ENCODE data around the gene ZNF33B. TPM values are rescaled to one million over a fixed set of nuclear protein-coding genes. Genes with fewer than 3 reads are reported as not detected.

Gene ZNF33B
- total RNA-seq, 1 donor from 2014 or later = 34.5 TPM

- Histone ChIP-seq H3K27me3 (no peaks in the 10 kb centered on the region), H3K9ac (no peak overlapping the region), H4K20me1 (ENCODE audit: low read depth) (no peaks in the 10 kb centered on the region), H3K4me1 (no peaks in the 10 kb centered on the region), H2AFZ (replicated peaks) (no peak overlapping the region), H3K4me2 (no peak overlapping the region), H3K9me3 (ENCODE audit: low read depth) (no peaks in the 10 kb centered on the region), H3K4me3 (no peak overlapping the region), H3K36me3 (no peaks in the 10 kb centered on the region), H3K27ac (no peak overlapping the region), H3F3A (ENCODE audit: low read depth) (no peaks in the 10 kb centered on the region), H3K79me2 (ENCODE audit: low read depth) (no peaks in the 10 kb centered on the region)
- no peak overlapping the region for H3K4me3 Mint-ChIP-seq
- no peaks in the 10 kb centered on the region for H3K36me3 Mint-ChIP-seq
- TF ChIP-seq CTCF (IDR thresholded peaks at IDR 0.05) = no peak
- TF ChIP-seq EZH2 (IDR thresholded peaks at IDR 0.05) = no peak
- TF ChIP-seq EZH2phosphoT487 (IDR thresholded peaks at IDR 0.05) = no peak
- no peaks in the 10 kb centered on the region for H3K9me3 Mint-ChIP-seq
- DNase-seq (ENCODE audit: low spot score) = no peak
- H3K4me1 Mint-ChIP-seq = no peaks in the 10 kb centered on the region
- H3K27ac Mint-ChIP-seq = no peak overlapping the region
- H3K27me3 Mint-ChIP-seq (ENCODE audit: insufficient read depth, low read depth) = peaks cover 12% of the 10 kb centered on the region
These were observed 8.6 kb upstream of the ZNF33B start for GRCh38 chr10:42646687-42647640.

- no peaks in the 10 kb centered on the region for H3K9me3 Mint-ChIP-seq
- Histone ChIP-seq H3K27me3 (no peaks in the 10 kb centered on the region), H4K20me1 (ENCODE audit: low read depth) (no peaks in the 10 kb centered on the region), H3K4me1 (no peaks in the 10 kb centered on the region), H2AFZ (replicated peaks) (no peak overlapping the region), H3K4me3 (no peak overlapping the region), H3K36me3 (no peaks in the 10 kb centered on the region), H3K4me2 (no peak overlapping the region), H3F3A (ENCODE audit: low read depth) (no peaks in the 10 kb centered on the region), H3K9me3 (ENCODE audit: low read depth) (no peaks in the 10 kb centered on the region), H3K9ac (no peak overlapping the region), H3K79me2 (ENCODE audit: low read depth) (no peaks in the 10 kb centered on the region), H3K27ac (no peak overlapping the region)
- no peaks in the 10 kb centered on the region for H3K36me3 Mint-ChIP-seq
- no peak for DNase-seq (ENCODE audit: low spot score)
- TF ChIP-seq CTCF (IDR thresholded peaks at IDR 0.05) (no peak), EZH2 (IDR thresholded peaks at IDR 0.05) (no peak), EZH2phosphoT487 (IDR thresholded peaks at IDR 0.05) (no peak)
- no peak overlapping the region for H3K27ac Mint-ChIP-seq
- no peaks in the 10 kb centered on the region for H3K4me1 Mint-ChIP-seq
- H3K4me3 Mint-ChIP-seq = no peak overlapping the region
- peaks cover 12% of the 10 kb centered on the region for H3K27me3 Mint-ChIP-seq (ENCODE audit: insufficient read depth, low read depth)
These were observed 7.8 kb upstream of the ZNF33B start for GRCh38 chr10:42646214-42646613.

- no peaks in the 10 kb centered on the region for H3K4me1 Mint-ChIP-seq
- H3K9me3 Mint-ChIP-seq = no peaks in the 10 kb centered on the region
- H3K27me3 ChIP-seq = no peaks in the 10 kb centered on the region
- H2AFZ ChIP-seq (replicated peaks) = no peak overlapping the region
- H3K9ac ChIP-seq = no peak overlapping the region
- no peaks in the 10 kb centered on the region for H3K36me3 ChIP-seq
- H3K4me1 ChIP-seq = no peaks in the 10 kb centered on the region
- no peaks in the 10 kb centered on the region for H3K9me3 ChIP-seq (ENCODE audit: low read depth)
- H3K27ac ChIP-seq = no peak overlapping the region
- H3K36me3 Mint-ChIP-seq = no peaks in the 10 kb centered on the region
- H3F3A ChIP-seq (ENCODE audit: low read depth) = no peaks in the 10 kb centered on the region
- DNase-seq (ENCODE audit: low spot score) = no peak
- H3K4me3 ChIP-seq = no peak overlapping the region
- TF ChIP-seq EZH2phosphoT487 (IDR thresholded peaks at IDR 0.05) = no peak
- no peak for TF ChIP-seq CTCF (IDR thresholded peaks at IDR 0.05)
- no peak for TF ChIP-seq EZH2 (IDR thresholded peaks at IDR 0.05)
- H3K27me3 Mint-ChIP-seq (ENCODE audit: insufficient read depth, low read depth) = peaks cover 9% of the 10 kb centered on the region
- no peak overlapping the region for H3K4me2 ChIP-seq
- no peaks in the 10 kb centered on the region for H4K20me1 ChIP-seq (ENCODE audit: low read depth)
- H3K79me2 ChIP-seq (ENCODE audit: low read depth) = no peaks in the 10 kb centered on the region
- no peak overlapping the region for H3K4me3 Mint-ChIP-seq
- H3K27ac Mint-ChIP-seq = no peak overlapping the region
These were observed 7.1 kb upstream of the ZNF33B start for GRCh38 chr10:42645516-42645915.

Measured in neural progenitor cell (in vitro differentiated cells).